ENCODE results near the gene DEPP1.

DEPP1 gene

DNA sequence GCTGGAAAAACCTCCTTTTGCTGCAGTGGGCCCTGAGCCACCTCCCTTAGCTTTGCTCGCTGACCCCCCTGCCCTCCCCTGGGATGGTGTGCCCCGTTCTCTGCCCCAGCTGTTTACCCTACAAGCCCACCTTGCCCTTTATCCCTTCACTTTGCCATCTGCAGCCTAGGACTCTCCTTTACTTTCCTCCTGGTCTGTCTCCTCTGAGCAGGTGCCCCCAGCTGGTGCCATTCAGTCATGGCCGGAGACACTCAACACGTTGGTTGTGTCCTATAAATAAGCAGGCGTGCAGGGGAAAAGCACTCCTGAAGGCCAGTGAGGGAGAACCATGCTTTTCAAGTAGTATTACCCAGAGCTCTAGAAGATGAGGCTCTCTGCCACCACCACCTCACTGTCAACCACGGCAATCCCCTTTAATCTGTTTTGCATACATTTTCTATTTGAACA, 12.9 kb downstream of the DEPP1 start:
- DNase-seq = peak; percentile 49

DNA sequence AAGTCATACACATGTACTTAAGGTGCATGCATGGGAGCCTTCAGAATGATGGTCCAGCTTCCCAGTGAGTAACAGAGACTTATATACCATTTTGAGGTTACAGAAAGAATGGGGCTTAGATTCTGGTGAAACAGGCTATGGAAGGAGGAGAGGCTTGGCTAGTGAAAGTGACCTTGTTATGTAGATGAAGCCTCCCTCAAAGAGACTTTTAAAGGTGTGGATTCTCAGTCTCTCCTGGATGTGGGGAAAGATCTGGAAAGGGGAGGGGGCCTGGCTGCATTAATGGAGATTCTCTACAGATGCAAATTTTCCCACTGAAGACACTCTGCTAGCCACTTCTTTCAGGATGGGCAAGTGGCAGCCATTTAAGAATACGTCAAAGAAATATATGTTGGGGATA, 13.5 kb downstream of the DEPP1 start:
- peak; percentile 27 for DNase-seq

DNA sequence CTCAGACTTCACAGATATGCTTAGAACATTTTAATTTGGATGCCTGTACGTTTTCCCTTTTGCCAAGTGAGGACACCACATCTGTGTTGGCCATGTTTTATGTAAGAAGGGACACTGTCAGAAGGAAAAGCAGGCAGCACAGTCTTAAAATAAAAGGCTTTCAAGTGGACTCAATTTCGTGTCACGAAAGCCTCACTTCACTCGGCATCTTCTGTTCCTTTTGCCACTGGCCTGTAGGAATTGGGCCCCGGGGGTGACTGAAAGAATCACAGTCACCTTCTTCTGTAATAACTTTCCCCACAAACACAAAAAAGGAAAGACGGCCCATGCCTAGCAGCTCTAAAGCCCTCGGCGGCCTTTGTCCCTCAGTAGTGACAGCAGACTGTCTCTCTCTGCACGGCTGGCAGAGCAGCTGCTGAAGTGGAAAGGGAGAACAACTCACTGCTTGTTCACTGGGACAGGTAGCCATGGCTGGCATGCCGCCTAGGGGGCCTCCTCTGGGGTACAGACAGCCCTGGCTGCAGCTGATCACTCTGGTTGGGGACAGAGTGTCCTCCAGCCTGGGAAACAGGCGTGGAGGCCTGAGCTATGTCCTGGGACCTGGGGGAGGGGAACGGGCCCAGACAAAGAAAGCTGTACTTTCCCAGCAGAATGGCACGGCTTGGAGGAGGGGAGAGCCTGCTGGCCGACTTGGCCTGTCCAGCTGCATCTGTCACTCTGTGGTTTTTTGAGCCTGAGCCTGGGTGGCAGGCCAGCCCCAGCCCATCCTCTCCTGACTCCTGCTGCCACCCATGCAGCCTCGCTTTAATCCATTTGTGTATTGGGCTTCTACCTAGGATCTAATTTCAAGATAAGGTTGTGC, 14.6 kb downstream of the DEPP1 start:
- DNase-seq = peak; percentile 77

DNA sequence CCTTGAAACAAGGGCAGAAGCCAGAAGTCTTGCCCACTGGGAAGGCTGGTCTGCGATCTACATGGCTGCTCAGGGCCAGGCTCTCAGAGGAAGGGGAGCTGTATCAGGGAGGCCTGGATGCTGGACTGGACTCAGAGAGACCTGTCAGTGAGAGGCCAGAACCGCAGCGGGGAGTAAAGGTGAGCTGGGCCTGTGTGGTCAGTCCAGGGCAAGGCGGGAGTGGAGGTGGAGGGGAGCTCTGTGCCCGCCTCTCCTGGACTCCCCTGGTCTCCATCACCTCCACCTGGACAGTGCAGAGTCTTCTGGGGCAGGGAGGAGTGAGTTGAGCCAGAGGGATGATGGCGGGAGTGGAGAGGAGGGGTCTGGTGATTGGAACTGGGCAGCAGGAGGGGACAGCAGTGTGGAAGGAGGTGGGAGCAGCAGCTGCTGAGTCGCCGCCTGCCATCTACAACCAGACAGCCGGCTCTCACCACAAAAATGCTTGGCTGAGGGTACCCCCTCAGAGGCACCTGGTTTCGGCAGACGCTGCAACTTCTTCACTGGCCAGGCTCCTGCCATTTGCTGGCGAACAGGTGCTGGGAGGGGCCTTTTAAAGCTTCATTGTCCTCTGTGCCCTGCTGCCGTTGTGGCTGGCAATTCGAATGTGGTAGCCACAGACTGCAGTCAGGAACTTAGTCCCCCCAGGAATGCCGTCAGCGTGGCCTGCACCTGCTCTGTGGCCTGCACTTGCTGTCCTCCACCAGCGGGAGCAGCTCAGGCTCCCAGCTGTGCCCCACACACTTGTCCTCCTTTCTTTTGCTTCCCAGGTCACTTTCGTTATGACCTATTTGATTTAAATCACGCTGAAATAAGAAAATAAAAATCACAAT, 15.5 kb downstream of the DEPP1 start:
- DNase-seq = peak; percentile 62

DNA sequence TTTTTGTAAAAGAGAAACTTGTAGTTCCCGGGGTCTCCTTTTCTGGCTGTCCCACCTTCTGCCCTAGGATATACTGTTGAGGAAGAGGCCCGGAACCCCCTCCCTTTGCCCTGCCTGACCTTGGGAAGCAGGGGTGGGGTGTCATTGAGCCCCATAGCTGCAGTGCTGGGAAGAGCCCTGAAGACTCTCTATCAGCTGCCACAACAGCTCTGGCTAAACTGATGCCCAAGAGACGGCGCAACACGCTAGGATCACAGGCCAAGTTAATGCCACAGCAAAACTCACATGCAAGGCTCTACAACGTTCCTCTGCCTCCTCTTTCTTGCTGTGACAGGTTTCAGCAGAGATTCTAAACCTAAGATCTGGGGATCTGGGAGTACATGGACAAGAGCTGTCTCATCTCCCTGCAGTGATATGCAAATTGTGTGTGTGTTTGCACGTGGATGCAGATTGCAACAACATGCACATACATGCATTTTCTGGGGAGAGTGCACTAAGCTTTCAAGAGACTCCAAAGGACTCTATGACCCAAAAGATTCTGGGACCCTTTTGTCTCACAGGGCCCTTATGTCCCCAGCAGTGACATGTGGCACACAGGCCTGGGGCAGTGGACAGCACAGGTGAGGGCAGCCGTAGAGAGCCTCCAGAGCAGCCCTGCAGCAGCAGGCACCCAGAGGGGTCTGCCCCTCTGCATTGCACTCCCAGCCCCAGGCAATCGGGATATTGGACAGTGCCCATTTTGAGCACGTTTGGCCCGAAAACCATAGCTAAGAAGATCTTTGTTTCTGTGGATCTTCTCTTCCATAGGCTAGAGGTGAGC, 16.5 kb downstream of the DEPP1 start:
- peak; percentile 38 for DNase-seq

DNA sequence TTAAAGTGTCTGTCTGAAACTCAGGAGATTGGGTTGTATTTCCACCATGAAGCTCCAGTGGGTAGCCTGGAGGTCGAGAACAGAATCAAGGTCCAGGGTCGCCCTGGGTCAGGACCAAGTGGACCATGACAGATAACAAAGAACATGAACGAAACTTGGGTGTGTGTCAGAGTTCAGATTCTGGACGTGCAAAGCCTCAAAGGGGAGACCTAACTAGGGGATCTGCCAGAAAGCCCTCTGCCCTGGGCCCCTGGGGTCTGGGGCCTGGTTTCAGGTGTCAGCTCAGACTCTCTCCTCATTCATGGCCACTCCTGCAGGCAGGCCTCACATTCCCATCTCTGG, 17.4 kb downstream of the DEPP1 start:
- peak; percentile 37 for DNase-seq

DNA sequence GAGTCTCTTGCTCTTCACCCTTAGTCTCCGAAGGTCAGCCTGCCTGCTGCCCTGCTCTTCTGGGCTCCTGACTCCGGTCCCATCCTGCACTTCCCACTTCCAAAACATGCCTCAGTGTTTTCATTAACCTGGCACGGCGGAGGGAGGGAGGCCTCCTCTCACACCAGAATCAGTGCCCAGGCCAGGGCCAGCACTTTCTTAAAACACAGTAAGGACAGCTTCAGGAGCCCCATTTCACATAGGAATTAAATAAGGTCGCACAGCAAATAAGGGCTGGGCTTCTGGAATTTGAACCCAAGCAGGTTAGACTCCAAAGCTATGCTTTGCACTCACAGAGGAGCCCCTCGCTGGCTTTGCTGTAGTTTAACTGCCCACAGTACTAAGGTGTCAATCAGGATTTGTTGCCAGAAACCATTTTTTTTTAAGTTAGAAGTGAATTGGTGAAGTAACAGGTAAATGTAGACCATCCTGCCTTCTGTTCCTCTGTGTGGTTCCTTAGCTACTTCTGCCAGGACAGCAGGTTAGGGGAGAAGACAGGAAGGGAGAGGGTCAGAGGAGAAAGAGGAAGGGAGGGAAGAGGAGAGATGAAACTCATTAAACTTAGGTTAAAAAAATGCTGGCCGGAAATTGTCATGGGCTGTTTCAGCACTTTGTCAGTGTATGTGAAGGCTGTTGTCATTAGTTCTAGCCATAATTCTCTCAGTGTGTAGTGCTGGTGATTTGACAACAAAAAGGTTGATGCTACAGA, 18.0 kb downstream of the DEPP1 start:
- DNase-seq = peak; percentile 34

DNA sequence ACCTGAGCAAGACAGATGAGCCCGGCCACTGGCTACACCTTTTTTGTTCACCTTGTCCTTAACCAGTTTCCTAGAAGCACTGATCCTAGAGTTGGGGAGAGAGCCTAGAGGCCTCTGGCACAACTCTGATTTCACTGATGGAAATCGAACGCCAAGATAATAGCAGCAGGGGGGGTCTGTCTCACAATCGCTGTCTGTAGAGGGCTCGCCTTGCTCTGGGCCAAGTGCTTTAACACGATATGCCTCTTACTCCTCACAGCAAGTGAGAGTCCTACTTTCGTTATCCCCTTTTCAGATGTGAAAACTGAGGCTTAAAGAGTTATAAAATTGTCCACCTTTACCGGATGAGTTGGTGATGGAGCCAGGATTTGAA, 18.5 kb downstream of the DEPP1 start:
- DNase-seq = no peak

DNA sequence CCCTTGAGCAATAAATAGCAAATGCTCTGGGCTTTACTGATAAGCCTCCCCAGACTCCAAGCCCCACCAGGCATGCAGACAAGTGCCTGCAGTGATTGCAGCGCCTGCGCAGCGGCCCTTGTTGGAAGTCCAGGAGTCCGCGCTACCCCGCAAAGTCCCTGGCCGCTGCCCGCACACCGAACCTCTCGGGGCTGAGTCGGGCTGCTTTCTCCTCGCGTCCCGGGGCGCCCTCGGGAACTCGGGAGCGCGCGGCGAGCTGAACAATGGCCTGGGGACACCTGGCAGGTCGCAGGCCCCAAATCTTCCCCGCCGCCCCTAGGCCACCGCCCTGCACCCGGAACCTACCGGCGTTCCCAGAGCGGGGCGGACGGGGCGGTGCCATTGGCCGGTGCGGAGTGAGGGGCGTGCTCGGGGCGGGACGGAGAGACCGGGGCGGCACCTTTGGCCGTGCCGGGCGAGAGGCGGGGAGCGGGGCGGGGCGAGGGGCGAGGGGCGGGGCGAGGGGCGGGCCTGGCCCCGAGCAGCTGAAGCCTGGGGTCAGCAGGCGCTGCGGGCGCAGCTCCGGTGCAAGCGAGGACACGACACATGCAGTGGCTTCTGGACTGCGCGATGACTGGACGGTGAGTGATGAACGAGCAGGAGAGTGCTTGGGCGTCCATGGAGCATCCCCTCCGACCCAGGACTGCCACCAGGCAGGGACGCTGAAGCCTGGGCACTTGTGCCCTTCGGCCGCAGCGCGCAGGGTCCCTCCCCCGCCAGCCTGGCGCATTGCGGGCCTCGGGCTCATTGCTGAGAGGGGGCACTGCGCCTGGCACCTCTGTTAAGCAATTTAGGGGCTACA, 19.1 kb downstream of the DEPP1 start, which contains the start of gene RASSF4:
TSS of gene RASSF4 (plus strand) at position 556 of the 841 bp plus-strand sequence. CDS start 10,401 bp downstream, outside the sequence.
- peak; percentile 94 for DNase-seq

DNA sequence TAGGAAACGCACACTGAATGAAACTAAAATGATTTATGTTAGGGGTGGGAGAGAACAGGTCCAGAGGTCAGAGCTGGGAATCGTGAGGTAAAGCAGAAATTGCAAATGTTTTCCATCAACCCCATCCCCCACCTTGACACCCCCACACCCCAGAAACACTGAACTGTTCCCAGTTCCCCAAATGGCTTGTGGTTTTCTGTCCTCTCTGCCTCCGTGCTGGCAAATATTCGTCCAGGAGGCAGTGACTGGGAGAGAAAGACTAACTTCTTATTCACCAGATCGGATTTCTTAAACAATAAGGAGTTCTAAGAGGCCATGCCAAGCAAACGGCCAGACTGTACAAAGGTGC, 19.7 kb downstream of the DEPP1 start:
- DNase-seq = no peak

DNA sequence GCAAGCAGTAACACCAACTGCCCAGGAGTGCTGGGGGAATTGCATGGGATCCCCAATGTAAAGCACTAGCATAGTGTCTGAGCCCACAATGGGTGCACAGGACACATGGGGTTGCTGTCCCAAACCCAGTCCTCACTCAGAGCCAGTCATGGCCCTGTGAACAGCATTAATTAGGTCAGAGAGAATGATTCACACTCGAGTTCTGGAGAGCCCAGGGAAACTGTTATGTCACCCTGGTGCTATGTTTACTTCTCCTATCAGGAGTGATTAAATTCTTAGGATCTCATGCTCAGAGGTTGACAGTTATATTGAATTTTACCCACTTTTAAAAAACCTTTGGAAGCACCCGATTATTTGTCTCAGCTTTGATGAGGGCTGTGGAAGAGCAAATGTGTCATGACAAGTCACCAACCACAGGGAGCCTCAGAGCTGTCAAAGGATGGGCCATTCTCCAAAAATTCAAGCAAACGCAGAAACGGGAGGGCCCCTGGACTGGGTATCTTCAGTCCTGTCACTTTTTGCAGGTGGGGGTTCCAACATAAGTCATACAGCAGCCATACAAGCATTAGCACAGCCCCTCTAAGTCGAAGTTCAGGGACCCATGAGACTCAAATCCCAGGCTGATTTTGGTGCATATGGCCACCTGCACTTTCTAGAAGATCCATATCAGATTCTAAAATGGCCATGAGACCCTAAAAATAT, 20.3 kb downstream of the DEPP1 start:
- DNase-seq = peak; percentile 31

DNA sequence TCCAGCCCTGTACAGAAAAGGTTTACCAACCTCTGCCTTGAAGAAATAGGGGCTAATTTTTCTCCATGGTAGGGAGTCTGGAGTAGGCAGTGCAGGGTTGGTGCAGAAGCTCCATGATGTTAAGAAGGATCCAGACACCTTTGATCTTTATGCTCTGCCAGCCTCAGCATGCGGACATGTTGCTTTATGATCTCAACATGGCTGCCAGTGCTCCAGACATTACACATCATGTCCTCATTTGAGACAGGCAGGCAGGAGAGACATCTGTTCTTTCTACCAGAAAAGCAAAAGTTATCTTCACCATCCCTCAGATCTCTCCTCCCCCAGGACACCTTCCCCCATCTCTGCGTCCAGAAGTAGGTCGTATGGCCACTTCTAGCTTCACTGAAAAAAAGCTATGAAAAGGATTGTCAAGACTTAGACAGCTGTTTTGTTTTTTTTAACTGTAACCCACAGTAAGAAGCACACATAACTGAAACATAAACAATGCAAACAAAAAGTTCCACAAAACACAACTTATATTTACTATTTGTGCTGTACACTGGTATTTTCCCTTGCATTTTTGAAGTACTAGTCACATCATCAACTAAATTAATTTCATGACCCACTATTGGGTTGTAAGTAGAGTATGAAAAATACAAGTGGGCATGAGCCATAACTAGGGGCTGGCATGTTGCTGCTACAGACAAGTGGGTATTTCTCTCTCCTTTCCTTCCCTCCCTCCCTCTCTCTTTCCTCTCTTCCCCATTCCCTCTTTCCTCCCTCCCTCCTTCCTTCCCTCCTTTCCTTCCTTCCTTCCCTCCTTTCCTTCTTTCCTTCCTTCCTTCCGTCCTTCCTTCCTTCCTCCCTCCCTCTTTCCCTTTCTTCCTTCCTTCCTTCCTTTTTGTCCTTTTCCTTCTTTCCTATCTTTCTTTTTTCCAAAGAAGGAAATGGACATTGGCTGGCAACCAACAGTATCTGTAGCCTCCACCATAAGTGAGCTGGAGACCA, 21.6 kb downstream of the DEPP1 start:
- DNase-seq = no peak

DNA sequence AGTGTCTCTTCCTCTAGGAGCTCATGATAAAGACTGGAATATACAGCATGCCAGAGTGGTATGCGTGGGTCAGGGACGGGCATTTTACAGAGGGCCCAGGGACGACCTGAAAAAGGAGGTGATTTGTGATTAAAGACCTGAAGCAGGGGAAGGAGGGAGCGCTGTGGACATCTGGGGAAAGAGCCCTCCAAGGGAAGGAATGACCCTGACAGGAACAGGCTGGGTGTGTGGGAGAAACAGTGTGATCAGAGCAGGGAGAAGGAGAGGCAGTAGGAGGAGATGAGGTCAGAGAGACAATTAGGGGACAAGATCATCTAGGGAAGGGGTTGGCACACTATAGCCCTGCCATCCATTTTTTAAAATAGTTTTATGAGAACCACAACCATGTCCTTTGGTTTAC, 22.4 kb downstream of the DEPP1 start:
- DNase-seq = no peak

DNA sequence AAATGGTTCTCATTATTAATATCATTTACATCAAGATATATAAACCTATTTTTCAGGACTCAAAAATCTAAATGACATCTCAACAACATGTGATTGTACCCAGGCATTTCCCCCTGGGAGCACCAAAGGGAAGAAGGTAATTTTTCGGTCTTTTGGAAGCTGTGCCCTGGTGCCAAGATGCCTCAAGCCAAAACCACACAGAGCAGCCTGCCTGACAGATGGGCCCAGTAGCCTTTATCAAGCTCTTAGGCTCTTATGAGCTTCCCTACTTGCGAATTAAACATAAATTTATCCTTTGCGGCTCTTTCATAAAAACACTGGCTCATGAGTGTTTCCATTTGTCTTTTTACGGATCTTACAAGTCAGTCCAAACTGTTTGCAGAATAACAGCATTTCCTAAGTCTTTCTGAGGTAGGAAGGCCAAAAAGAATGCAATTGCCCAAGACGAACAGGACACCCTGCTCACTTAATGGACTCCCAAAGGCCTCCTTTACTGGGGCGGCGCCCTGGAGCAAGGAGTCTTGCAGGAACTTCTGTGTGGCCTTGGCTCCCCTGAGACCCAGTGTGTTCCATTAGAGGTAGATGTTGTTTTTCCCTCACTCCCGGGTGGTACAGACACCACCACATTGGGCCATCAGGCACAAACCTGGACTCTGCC, 23.1 kb downstream of the DEPP1 start:
- peak; percentile 21 for DNase-seq

DNA sequence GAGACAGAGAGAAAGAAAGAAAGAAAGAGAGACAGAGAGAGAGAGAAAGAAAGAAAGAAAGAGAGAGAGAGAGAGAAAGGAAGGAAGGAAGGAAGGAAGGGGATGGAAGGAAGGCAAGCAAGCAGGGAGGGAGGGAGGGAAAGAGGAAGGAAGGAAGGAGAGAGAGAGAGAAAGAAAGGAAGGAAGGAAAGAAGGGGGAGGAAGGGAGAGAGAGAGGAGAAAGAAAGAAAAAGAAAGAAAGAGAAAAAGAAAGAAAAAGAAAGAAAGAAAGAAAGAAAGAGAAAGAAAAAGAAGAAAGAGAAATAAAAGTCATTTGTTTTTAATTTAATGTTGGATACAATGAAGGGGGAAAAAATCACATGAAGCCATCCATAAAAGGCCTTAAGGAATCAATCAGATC, 23.6 kb downstream of the DEPP1 start:
- no peak for DNase-seq

DNA sequence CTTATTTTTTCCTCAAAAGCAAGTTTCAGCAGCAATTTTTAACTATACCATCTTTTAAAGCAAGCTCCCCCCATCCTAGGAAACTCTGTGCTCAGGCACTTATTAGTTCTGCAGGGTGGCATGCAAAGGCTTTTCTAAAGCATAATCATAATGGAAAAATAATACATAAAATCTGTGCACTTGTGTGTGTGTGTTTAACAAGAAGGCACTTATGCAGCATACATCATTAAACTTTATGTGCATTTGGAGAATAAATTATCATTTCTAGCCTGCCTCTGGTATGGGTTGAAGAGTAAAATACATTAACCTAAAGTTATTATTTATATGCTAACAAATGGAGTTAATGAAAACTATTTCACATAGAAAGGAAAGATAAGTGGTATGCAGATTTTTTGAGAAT, 24.6 kb downstream of the DEPP1 start:
- DNase-seq = no peak

DNA sequence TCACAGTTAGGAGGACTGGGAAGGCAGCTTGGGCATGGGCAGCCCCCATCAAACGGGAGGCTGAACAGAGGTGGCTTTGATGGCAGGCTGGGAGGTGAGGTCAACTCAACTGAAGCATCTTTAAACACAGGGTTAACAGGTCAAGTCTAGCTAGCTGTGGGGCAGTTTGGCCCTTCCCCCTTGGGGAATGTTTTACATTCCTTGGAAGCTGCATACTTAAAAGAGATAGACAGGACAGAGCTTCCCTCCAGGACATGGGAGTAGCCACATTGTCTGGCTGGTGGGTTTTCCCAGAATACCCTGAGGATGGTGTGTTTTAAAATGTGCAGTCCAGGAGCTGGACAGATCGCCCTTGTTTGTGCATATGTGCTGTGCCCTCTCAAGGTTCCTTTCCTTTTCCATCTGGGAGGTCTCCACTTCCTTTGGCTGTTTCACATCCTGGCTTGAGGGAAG, 25.8 kb downstream of the DEPP1 start:
- peak; percentile 32 for DNase-seq

DNA sequence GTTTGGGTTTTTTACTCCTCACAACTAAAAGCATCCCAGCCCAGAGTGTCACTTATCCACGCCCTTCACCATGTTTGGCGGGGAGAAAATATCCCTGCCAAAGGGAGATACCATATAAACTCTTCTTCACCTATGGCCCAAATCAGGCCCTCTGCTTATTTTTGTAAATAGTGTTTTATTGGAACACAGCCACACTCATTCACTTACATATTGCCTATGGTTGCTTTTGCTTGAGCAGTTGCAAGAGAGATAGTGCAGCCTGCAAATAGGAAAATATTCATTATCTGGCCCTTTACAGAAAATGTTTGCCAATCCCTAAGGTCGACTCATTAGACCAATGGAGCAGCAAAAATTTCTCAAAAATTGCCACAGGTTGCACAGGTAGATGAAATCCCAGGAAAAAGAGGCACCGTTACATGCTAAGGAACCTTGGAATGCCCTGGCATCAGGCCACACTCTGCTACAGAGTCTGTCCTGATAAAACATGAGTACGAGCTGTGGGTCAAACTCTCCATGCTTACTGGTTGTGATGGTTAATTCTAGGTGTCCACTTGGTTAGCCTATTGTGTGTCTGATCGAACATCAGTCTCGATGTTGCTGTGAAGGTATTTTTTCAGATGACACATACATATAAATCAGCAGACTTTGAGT, 26.9 kb downstream of the DEPP1 start:
- DNase-seq = peak; percentile 9

Data from right forelimb (tissue), 1 donor.